IMR-90 (cell line): ENCODE data around the gene DGAT2.

ENCODE experiments used
- CHD1 ChIP-seq: IDR thresholded peaks from 2 replicates; pipeline ENCODE4 v1.6.1; 2012; ENCODE audit warnings: low read depth, low read length, improper control_type of control experiment
- FOS ChIP-seq: fragments of 150-350 bp; IDR thresholded peaks from 2 replicates; pipeline ENCODE4 v1.6.1; 2016; ENCODE audit warnings: low read depth, low read length
- MXI1 ChIP-seq: IDR thresholded peaks from 2 replicates; pipeline ENCODE4 v1.6.1; 2012; ENCODE audit warnings: low read depth, mild to moderate bottlenecking, low read length, moderate library complexity, borderline replicate concordance
- POLR2A ChIP-seq: IDR thresholded peaks from 2 replicates; pipeline ENCODE4 v1.6.1; 2012; ENCODE audit warnings: mild to moderate bottlenecking, low read depth, low read length
- RAD21 ChIP-seq: IDR thresholded peaks from 2 replicates; pipeline ENCODE4 v1.6.1; 2012; ENCODE audit warnings: low read length, improper control_type of control experiment
- RCOR1 ChIP-seq: IDR thresholded peaks from 2 replicates; pipeline ENCODE4 v1.6.1; 2012; ENCODE audit warnings: mild to moderate bottlenecking, low read length, improper control_type of control experiment; ENCODE audit not compliant: insufficient replicate concordance
- RFX5 ChIP-seq: IDR thresholded peaks from 2 replicates; pipeline ENCODE4 v1.8.0; 2012; ENCODE audit warnings: low read depth, mild to moderate bottlenecking, low read length, moderate library complexity
- TF ChIP-seq, protein P1 (sequence below): conservative IDR thresholded peaks from 2 replicates; pipeline ENCODE4 v1.5.1; 2012; ENCODE audit warnings: mild to moderate bottlenecking, low read depth, low read length, improper control_type of control experiment
- TF ChIP-seq, protein P2 (sequence below): fragments of 150-350 bp; IDR thresholded peaks from 2 replicates; pipeline ENCODE4 v1.6.1; 2017; ENCODE audit warnings: mild to moderate bottlenecking, antibody characterized with exemption, low read length, low read depth

- TF ChIP-seq, protein P1, sequence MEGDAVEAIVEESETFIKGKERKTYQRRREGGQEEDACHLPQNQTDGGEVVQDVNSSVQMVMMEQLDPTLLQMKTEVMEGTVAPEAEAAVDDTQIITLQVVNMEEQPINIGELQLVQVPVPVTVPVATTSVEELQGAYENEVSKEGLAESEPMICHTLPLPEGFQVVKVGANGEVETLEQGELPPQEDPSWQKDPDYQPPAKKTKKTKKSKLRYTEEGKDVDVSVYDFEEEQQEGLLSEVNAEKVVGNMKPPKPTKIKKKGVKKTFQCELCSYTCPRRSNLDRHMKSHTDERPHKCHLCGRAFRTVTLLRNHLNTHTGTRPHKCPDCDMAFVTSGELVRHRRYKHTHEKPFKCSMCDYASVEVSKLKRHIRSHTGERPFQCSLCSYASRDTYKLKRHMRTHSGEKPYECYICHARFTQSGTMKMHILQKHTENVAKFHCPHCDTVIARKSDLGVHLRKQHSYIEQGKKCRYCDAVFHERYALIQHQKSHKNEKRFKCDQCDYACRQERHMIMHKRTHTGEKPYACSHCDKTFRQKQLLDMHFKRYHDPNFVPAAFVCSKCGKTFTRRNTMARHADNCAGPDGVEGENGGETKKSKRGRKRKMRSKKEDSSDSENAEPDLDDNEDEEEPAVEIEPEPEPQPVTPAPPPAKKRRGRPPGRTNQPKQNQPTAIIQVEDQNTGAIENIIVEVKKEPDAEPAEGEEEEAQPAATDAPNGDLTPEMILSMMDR = no peak
- TF ChIP-seq RAD21 (no peak), RFX5 (no peak), POLR2A (no peak), MXI1 (no peak), FOS (no peak), CHD1 (no peak), RCOR1 (no peak)
- TF ChIP-seq, protein P2, sequence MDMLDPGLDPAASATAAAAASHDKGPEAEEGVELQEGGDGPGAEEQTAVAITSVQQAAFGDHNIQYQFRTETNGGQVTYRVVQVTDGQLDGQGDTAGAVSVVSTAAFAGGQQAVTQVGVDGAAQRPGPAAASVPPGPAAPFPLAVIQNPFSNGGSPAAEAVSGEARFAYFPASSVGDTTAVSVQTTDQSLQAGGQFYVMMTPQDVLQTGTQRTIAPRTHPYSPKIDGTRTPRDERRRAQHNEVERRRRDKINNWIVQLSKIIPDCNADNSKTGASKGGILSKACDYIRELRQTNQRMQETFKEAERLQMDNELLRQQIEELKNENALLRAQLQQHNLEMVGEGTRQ = no peak
Observed at GRCh38 chr11:75821202-75821601, 52.6 kb downstream of the DGAT2 start.
